ENCODE measurements around the gene TAF8. TPM values are rescaled to one million over a fixed set of nuclear protein-coding genes. Genes with fewer than 3 reads are reported as not detected.

TAF8 gene
- total RNA-seq, 1 donor = 16.3 TPM

- Histone ChIP-seq H3K9me3 (ENCODE audit: low read depth, low read length) (no peaks in the 10 kb centered on the region), H3K4me1 (ENCODE audit: insufficient read depth, low read length) (peaks cover 4% of the 10 kb centered on the region), H2AFZ (ENCODE audit: low read length) (no peak overlapping the region), H3K36me3 (ENCODE audit: insufficient read depth, low read length) (no peaks in the 10 kb centered on the region), H3K79me2 (ENCODE audit: insufficient read depth, low read length) (no peaks in the 10 kb centered on the region), H3K27me3 (ENCODE audit: insufficient read depth, low read length) (no peaks in the 10 kb centered on the region), H4K20me1 (ENCODE audit: insufficient read depth, low read length) (no peaks in the 10 kb centered on the region), H3K4me3 (ENCODE audit: insufficient read depth, low read length) (no peak overlapping the region), H3K4me2 (ENCODE audit: insufficient read depth, low read length) (no peak overlapping the region), H3K27ac (ENCODE audit: low read depth, low read length) (no peak overlapping the region)
- no peak for DNase-seq (ENCODE audit: insufficient read length, low spot score, missing footprints)
- TF ChIP-seq, protein P1, sequence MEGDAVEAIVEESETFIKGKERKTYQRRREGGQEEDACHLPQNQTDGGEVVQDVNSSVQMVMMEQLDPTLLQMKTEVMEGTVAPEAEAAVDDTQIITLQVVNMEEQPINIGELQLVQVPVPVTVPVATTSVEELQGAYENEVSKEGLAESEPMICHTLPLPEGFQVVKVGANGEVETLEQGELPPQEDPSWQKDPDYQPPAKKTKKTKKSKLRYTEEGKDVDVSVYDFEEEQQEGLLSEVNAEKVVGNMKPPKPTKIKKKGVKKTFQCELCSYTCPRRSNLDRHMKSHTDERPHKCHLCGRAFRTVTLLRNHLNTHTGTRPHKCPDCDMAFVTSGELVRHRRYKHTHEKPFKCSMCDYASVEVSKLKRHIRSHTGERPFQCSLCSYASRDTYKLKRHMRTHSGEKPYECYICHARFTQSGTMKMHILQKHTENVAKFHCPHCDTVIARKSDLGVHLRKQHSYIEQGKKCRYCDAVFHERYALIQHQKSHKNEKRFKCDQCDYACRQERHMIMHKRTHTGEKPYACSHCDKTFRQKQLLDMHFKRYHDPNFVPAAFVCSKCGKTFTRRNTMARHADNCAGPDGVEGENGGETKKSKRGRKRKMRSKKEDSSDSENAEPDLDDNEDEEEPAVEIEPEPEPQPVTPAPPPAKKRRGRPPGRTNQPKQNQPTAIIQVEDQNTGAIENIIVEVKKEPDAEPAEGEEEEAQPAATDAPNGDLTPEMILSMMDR (IDR thresholded peaks at IDR 0.05; ENCODE audit: extremely low read depth, low read depth, low read length) = no peak
These were observed 40.7 kb downstream of the TAF8 start for GRCh38 chr6:42090819-42091717.

DNA sequence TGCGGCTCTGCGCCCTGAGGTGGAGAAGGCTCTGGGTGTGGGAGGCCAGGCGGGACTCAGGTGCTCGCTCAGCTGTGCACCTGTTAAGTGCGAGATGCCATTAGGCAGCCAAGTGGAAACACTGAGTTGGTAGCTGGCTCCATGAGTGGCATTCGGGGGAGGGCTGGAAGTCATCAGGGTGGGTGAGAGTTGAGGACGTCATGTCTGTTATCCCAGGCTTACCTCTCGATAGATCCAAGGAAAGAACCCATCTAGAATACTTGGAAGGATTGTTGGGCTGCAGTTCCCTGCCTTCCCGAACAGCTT lies 41.3 kb downstream of the TAF8 start:
- H3K4me3 ChIP-seq (ENCODE audit: insufficient read depth, low read length) = no peak overlapping the region

DNA sequence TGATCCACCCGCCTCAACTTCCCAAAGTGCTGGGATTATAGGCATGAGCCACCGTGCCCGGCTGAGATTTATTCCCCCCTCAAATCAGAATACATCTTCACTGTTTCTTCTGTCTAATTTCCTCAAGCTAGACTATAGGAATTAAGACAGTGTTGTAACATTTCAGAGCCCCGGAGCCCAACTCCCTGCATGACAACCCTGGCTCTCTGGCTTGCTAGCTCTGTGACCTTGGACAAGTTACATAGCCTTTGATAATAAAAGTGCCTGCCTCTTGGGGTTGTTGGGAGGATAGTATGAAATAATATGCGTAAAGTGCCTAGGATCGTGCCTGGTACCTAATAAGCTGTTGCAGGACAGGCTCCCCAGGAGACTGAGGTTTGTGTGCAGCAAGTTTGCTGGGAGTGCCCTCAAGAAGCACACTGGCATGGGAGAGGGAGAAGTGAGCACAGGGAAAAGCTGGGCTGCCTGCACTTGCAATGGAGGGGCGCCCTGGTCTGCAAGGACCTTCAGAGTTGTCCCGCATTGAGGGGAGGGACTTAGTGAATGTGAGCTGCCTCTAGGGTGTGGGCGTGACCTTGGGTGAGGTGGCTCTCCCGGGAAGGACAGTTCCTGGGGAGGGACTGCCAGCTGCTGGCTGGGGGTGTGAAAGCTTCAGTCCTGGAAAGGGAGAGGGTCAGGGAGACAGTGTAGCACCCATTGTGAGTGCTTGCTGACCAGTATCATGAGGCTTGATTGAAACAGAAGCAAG lies 43.4 kb downstream of the TAF8 start:
- no peaks in the 10 kb centered on the region for H3K4me1 ChIP-seq (ENCODE audit: insufficient read depth, low read length)
- TF ChIP-seq, protein P1 (IDR thresholded peaks at IDR 0.05; ENCODE audit: extremely low read depth, low read depth, low read length) = no peak
- H3K9me3 ChIP-seq (ENCODE audit: low read depth, low read length) = no peaks in the 10 kb centered on the region
- no peak overlapping the region for H3K4me3 ChIP-seq (ENCODE audit: insufficient read depth, low read length)
- no peak for DNase-seq (ENCODE audit: insufficient read length, low spot score, missing footprints)
- H3K36me3 ChIP-seq (ENCODE audit: insufficient read depth, low read length) = no peaks in the 10 kb centered on the region
- H3K27me3 ChIP-seq (ENCODE audit: insufficient read depth, low read length) = no peaks in the 10 kb centered on the region
- no peak overlapping the region for H3K27ac ChIP-seq (ENCODE audit: low read depth, low read length)
- H3K79me2 ChIP-seq (ENCODE audit: insufficient read depth, low read length) = no peaks in the 10 kb centered on the region
- no peak overlapping the region for H2AFZ ChIP-seq (ENCODE audit: low read length)
- H4K20me1 ChIP-seq (ENCODE audit: insufficient read depth, low read length) = no peaks in the 10 kb centered on the region
- H3K4me2 ChIP-seq (ENCODE audit: insufficient read depth, low read length) = no peak overlapping the region

More for the DNA sequence above, 41.3 kb downstream of the TAF8 start:
- Histone ChIP-seq H3K27me3 (ENCODE audit: insufficient read depth, low read length) (no peaks in the 10 kb centered on the region), H3K36me3 (ENCODE audit: insufficient read depth, low read length) (no peaks in the 10 kb centered on the region), H3K27ac (ENCODE audit: low read depth, low read length) (no peak overlapping the region), H3K9me3 (ENCODE audit: low read depth, low read length) (no peaks in the 10 kb centered on the region), H3K4me1 (ENCODE audit: insufficient read depth, low read length) (peaks cover 4% of the 10 kb centered on the region), H3K79me2 (ENCODE audit: insufficient read depth, low read length) (no peaks in the 10 kb centered on the region), H3K4me2 (ENCODE audit: insufficient read depth, low read length) (no peak overlapping the region), H2AFZ (ENCODE audit: low read length) (no peak overlapping the region), H4K20me1 (ENCODE audit: insufficient read depth, low read length) (no peaks in the 10 kb centered on the region)
- TF ChIP-seq, protein P1 (IDR thresholded peaks at IDR 0.05; ENCODE audit: extremely low read depth, low read depth, low read length) = no peak
- no peak for DNase-seq (ENCODE audit: insufficient read length, low spot score, missing footprints)

- H4K20me1 ChIP-seq (ENCODE audit: insufficient read depth, low read length) = no peaks in the 10 kb centered on the region
- H3K36me3 ChIP-seq (ENCODE audit: insufficient read depth, low read length) = no peaks in the 10 kb centered on the region
- no peak for DNase-seq (ENCODE audit: insufficient read length, low spot score, missing footprints)
- H3K4me1 ChIP-seq (ENCODE audit: insufficient read depth, low read length) = peaks cover 11% of the 10 kb centered on the region
- H3K27ac ChIP-seq (ENCODE audit: low read depth, low read length) = no peak overlapping the region
- no peak overlapping the region for H3K4me3 ChIP-seq (ENCODE audit: insufficient read depth, low read length)
- TF ChIP-seq, protein P1 (IDR thresholded peaks at IDR 0.05; ENCODE audit: extremely low read depth, low read depth, low read length) = no peak
- H3K9me3 ChIP-seq (ENCODE audit: low read depth, low read length) = no peaks in the 10 kb centered on the region
- no peaks in the 10 kb centered on the region for H3K27me3 ChIP-seq (ENCODE audit: insufficient read depth, low read length)
- no peak overlapping the region for H3K4me2 ChIP-seq (ENCODE audit: insufficient read depth, low read length)
- no peaks in the 10 kb centered on the region for H3K79me2 ChIP-seq (ENCODE audit: insufficient read depth, low read length)
- no peak overlapping the region for H2AFZ ChIP-seq (ENCODE audit: low read length)
These were observed 44.8 kb downstream of the TAF8 start for GRCh38 chr6:42095094-42095493.
